ENCODE measurements around the gene POLN.

DNA sequence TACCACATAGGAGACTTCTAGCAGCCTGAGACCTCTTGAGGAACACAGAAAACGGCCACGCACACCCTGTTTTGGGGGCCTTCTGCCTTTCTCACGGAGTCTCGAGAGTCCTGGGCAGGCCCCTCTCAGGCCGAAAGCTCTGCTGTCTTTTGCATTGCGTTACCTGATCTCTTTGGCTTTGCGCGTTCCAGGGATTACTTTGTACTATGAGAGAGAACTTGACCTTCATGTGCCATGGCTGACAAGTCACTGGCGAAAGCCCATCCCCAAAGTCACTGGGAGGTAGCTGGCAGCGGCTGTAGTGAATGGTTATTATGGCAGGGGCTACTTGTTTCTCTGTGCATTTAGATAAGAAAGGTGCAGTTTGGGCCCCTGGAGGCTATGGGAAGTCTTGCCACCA is 190.8 kb downstream of the POLN start:
- TF ChIP-seq, protein P1, sequence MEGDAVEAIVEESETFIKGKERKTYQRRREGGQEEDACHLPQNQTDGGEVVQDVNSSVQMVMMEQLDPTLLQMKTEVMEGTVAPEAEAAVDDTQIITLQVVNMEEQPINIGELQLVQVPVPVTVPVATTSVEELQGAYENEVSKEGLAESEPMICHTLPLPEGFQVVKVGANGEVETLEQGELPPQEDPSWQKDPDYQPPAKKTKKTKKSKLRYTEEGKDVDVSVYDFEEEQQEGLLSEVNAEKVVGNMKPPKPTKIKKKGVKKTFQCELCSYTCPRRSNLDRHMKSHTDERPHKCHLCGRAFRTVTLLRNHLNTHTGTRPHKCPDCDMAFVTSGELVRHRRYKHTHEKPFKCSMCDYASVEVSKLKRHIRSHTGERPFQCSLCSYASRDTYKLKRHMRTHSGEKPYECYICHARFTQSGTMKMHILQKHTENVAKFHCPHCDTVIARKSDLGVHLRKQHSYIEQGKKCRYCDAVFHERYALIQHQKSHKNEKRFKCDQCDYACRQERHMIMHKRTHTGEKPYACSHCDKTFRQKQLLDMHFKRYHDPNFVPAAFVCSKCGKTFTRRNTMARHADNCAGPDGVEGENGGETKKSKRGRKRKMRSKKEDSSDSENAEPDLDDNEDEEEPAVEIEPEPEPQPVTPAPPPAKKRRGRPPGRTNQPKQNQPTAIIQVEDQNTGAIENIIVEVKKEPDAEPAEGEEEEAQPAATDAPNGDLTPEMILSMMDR (optimal IDR thresholded peaks at IDR 0.05 in 1 of 3, IDR thresholded peaks at IDR 0.05 in 1 of 3, conservative IDR thresholded peaks at IDR 0.05 in 1 of 3; ENCODE audit: extremely low read depth in 1 of 3, insufficient read depth in 2 of 3, low read length in 3 of 3), result no peak
- TF ChIP-seq EZH2 (IDR thresholded peaks at IDR 0.05; ENCODE audit: low read length), result no peak

Measured in keratinocyte (primary cell).